WTC11 (cell line): ENCODE measurements around the gene TTC7B. TPM values are rescaled to one million over a fixed set of nuclear protein-coding genes. Genes with fewer than 3 reads are reported as not detected.

Experiments
- ATAC-seq: fragments of 200-7000 bp; cut with Tn5 transposase; 2 replicates; pipeline ENCODE4 v1.10.0; 2021; ENCODE audit warnings: mild to moderate bottlenecking, moderate library complexity
- CTCF ChIA-PET: fragments of 300-600 bp; sonication (Branson Sonifier 250); formaldehyde crosslinking; loops from one replicate; lab custom pipeline; 2021; ENCODE audit warnings: antibody characterized with exemption; lab: Charles Lee
- POLR2A ChIA-PET: fragments of 350-600 bp; sonication (Branson Sonifier 250); formaldehyde crosslinking; loops from one replicate; lab custom pipeline; 2021; ENCODE audit warnings: antibody characterized with exemption; lab: Charles Lee
- DNase-seq: peaks from one replicate; pipeline ENCODE4 v3.0.0; 2021; ENCODE audit warnings: low spot score
- H3K27ac Mint-ChIP-seq: 2 replicates; pipeline ENCODE4 v1.8.0; 2021; ENCODE audit warnings: mixed read lengths
- H3K27me3 Mint-ChIP-seq: 2 replicates; pipeline ENCODE4 v1.8.0; 2021; ENCODE audit warnings: low read depth, mild to moderate bottlenecking, moderate library complexity, mixed read lengths
- H3K36me3 Mint-ChIP-seq: 2 replicates; pipeline ENCODE4 v1.8.0; 2021; ENCODE audit warnings: mixed read lengths
- H3K4me1 Mint-ChIP-seq: 2 replicates; pipeline ENCODE4 v1.8.0; 2022; ENCODE audit warnings: mixed read lengths
- H3K4me3 Mint-ChIP-seq: 2 replicates; pipeline ENCODE4 v1.8.0; 2021; ENCODE audit warnings: mild to moderate bottlenecking, moderate library complexity, mixed read lengths
- H3K9me3 Mint-ChIP-seq: 2 replicates; pipeline ENCODE4 v1.8.0; 2021; ENCODE audit warnings: mixed read lengths
- AR ChIP-seq: fragments of 250-450 bp; sonication (Bioruptor Pico); IDR thresholded peaks from 2 replicates; pipeline ENCODE4 v1.9.0; 2021; ENCODE audit warnings: mild to moderate bottlenecking
- ATF2 ChIP-seq: sonication (generic); formaldehyde crosslinking; IDR thresholded peaks from 2 replicates; pipeline ENCODE4 v1.8.1; 2022; ENCODE audit warnings: low read depth, missing genetic modification reagents, borderline replicate concordance
- CTCF ChIP-seq: fragments of 200-600 bp; IDR thresholded peaks from 2 replicates; pipeline ENCODE4 v1.8.0; 2022; ENCODE audit warnings: antibody characterized with exemption
- E2F5 ChIP-seq: sonication (generic); formaldehyde crosslinking; IDR thresholded peaks from 2 replicates; pipeline ENCODE4 v1.8.1; 2022; ENCODE audit warnings: mild to moderate bottlenecking, moderate library complexity, missing genetic modification reagents
- ESRRA ChIP-seq: sonication (generic); formaldehyde crosslinking; IDR thresholded peaks from 2 replicates; pipeline ENCODE4 v1.8.1; 2022; ENCODE audit warnings: mild to moderate bottlenecking, missing genetic modification reagents, borderline replicate concordance
- HMGA2 ChIP-seq: fragments of 250-450 bp; sonication (Bioruptor Pico); IDR thresholded peaks from 2 replicates; pipeline ENCODE4 v1.4.0; 2021; ENCODE audit warnings: mild to moderate bottlenecking, moderate library complexity
- HMGXB4 ChIP-seq: sonication (generic); formaldehyde crosslinking; IDR thresholded peaks from 2 replicates; pipeline ENCODE4 v1.8.1; 2023; ENCODE audit warnings: mild to moderate bottlenecking, moderate library complexity, missing genetic modification reagents
- KAT7 ChIP-seq: sonication (generic); formaldehyde crosslinking; IDR thresholded peaks from 2 replicates; pipeline ENCODE4 v1.8.1; 2023; ENCODE audit warnings: missing genetic modification reagents, mild to moderate bottlenecking, borderline replicate concordance
- NFATC4 ChIP-seq: fragments of 250-450 bp; sonication (Bioruptor Pico); IDR thresholded peaks from 2 replicates; pipeline ENCODE4 v1.9.0; 2021; ENCODE audit warnings: mild to moderate bottlenecking
- OVOL2 ChIP-seq: fragments of 250-450 bp; sonication (Bioruptor Pico); IDR thresholded peaks from 2 replicates; pipeline ENCODE4 v1.9.0; 2021; ENCODE audit warnings: mild to moderate bottlenecking, borderline replicate concordance
- PRDM15 ChIP-seq: sonication (generic); formaldehyde crosslinking; IDR thresholded peaks from 2 replicates; pipeline ENCODE4 v1.8.0; 2022; ENCODE audit warnings: missing genetic modification reagents
- SMAD4 ChIP-seq: sonication (generic); formaldehyde crosslinking; IDR thresholded peaks from 2 replicates; pipeline ENCODE4 v1.8.0; 2022; ENCODE audit warnings: mild to moderate bottlenecking, missing genetic modification reagents
- USF1 ChIP-seq: sonication (generic); formaldehyde crosslinking; IDR thresholded peaks from 2 replicates; pipeline ENCODE4 v1.8.0; 2022; ENCODE audit warnings: mild to moderate bottlenecking, missing genetic modification reagents
- ZNF138 ChIP-seq: sonication (generic); formaldehyde crosslinking; conservative IDR thresholded peaks from 2 replicates; pipeline ENCODE4 v1.8.1; 2022; ENCODE audit warnings: mild to moderate bottlenecking, moderate library complexity, missing genetic modification reagents
- ZNF263 ChIP-seq: sonication (generic); formaldehyde crosslinking; IDR thresholded peaks from 2 replicates; pipeline ENCODE4 v1.8.1; 2022; ENCODE audit warnings: low read depth, mild to moderate bottlenecking, moderate library complexity, missing genetic modification reagents
- ZNF317 ChIP-seq: sonication (generic); formaldehyde crosslinking; IDR thresholded peaks from 2 replicates; pipeline ENCODE4 v1.8.1; 2023; ENCODE audit warnings: low read depth, mild to moderate bottlenecking, moderate library complexity, missing genetic modification reagents, borderline replicate concordance
- ZNF512 ChIP-seq: sonication (generic); formaldehyde crosslinking; IDR thresholded peaks from 2 replicates; pipeline ENCODE4 v1.8.1; 2022; ENCODE audit warnings: missing genetic modification reagents, borderline replicate concordance
- ZNF671 ChIP-seq: fragments of 250-450 bp; sonication (Bioruptor Pico); IDR thresholded peaks from 2 replicates; pipeline ENCODE4 v1.8.0; 2021; ENCODE audit warnings: mild to moderate bottlenecking
- total RNA-seq: library from RNA; stranded (reverse); gene quantifications from 3 replicates; pipeline ENCODE4 v1.2.3, GENCODE V29; 2021

The TTC7B gene
- total RNA-seq, 1 experiment from 2014 or later: 27.6 TPM

- Mint-ChIP-seq H3K9me3 (no peaks in the 10 kb centered on the region), H3K27me3 (no peaks in the 10 kb centered on the region), H3K4me3 (no peak overlapping the region), H3K27ac (no peak overlapping the region), H3K36me3 (no peaks in the 10 kb centered on the region), H3K4me1 (peaks cover 20% of the 10 kb centered on the region)
- POLR2A ChIA-PET: no interaction called here
- ATAC-seq (no peak), DNase-seq (no peak)
- CTCF ChIA-PET: interaction anchor here (1.1 kb wide), 1 partner anchor 80 kb away, joined by 3 read pairs; no protein-coding TSS in a partner anchor
- TF ChIP-seq USF1 (CRISPR knock-in tag) (no peak), PRDM15 (no peak), ZNF263 (no peak), ZNF671 (CRISPR knock-in tag) (no peak), ZNF512 (CRISPR knock-in tag) (no peak), ZNF138 (CRISPR knock-in tag) (no peak), CTCF (no peak), HMGXB4 (CRISPR knock-in tag) (no peak), ESRRA (no peak), HMGA2 (CRISPR knock-in tag) (no peak), KAT7 (CRISPR knock-in tag) (no peak), SMAD4 (CRISPR knock-in tag) (no peak), E2F5 (CRISPR knock-in tag) (no peak), OVOL2 (no peak), ZNF317 (CRISPR knock-in tag) (no peak), NFATC4 (CRISPR knock-in tag) (no peak), AR (CRISPR knock-in tag) (no peak), ATF2 (no peak)
Observed at GRCh38 chr14:90678846-90679362, 137.3 kb downstream of the TTC7B start.
